HG03565 (cell line): Measurements from ENCODE around the gene IFNL1.
"Not testable (repeated sequence)": the region's sequence is repeated elsewhere in the genome, so short reads cannot be mapped to it uniquely, and the experiment has no call there.

Experiments used
- ATAC-seq: cut with Tn5 transposase; IDR thresholded peaks from one replicate; pipeline ENCODE4 v1.9.1; 2021; ENCODE audit warnings: mild to moderate bottlenecking, moderate library complexity; ENCODE audit not compliant: unreplicated experiment

IFNL1 gene

DNA sequence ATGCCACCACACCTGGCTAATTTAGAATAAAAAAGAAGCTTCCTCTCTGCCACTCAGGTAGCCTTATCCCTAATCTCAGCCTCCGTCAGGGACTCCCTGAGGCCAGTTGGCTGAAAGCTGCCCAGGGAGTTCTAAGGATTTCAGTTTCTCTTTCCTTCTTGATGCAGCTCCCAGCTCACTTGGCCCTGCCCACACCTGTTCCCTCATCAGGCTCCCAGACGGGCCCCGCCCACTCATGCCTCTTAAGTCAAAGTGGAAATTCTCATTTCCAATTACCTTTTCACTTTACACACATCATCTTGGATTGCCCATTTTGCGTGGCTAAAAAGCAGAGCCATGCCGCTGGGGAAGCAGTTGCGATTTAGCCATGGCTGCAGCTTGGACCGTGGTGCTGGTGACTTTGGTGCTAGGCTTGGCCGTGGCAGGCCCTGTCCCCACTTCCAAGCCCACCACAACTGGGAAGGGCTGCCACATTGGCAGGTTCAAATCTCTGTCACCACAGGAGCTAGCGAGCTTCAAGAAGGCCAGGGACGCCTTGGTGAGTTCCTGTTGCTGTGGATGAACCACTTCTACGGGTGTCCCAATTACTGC, at the start of gene IFNL1:
Gene IFNL1 (plus strand): TSS at position 353 of the 591 bp plus-strand sequence. CDS start 15 bp downstream, at position 368.
- no peak for ATAC-seq

DNA sequence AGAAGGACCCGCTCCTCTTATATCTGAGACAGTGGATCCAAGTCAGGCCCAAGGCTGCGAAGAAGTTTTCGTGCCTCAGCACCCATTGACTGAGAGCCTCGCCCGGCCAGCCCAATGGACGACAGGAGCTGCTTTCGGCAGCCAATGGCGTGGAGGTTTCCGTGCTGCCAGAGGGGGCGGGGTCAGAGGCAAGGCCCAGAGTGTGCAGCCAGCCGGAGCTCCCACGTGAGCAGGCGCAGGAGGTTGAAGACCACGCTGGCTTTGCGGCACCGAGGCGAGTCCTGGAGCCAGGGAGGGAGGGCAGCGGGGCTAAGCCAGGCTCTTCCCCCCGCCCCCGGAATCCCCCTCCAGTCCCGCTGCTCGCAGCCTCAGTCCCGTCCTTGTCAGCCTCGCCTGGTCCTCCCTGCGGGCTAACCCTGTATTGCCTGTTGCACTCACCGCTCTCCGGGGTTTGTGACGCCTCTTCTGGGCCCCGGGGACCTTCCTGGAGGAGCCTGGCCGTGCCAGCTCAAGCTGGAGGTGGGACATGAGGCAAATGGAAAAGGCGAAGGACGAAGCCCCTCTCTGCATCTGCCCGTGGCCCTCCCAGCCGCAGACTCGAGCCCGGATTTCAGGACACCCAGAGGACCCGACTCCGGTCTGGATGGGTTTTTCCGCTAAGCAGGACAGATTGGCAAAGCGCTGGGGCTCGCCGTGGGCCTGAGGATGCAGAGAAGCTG, 49.1 kb upstream of the IFNL1 start:
- no peak for ATAC-seq

DNA sequence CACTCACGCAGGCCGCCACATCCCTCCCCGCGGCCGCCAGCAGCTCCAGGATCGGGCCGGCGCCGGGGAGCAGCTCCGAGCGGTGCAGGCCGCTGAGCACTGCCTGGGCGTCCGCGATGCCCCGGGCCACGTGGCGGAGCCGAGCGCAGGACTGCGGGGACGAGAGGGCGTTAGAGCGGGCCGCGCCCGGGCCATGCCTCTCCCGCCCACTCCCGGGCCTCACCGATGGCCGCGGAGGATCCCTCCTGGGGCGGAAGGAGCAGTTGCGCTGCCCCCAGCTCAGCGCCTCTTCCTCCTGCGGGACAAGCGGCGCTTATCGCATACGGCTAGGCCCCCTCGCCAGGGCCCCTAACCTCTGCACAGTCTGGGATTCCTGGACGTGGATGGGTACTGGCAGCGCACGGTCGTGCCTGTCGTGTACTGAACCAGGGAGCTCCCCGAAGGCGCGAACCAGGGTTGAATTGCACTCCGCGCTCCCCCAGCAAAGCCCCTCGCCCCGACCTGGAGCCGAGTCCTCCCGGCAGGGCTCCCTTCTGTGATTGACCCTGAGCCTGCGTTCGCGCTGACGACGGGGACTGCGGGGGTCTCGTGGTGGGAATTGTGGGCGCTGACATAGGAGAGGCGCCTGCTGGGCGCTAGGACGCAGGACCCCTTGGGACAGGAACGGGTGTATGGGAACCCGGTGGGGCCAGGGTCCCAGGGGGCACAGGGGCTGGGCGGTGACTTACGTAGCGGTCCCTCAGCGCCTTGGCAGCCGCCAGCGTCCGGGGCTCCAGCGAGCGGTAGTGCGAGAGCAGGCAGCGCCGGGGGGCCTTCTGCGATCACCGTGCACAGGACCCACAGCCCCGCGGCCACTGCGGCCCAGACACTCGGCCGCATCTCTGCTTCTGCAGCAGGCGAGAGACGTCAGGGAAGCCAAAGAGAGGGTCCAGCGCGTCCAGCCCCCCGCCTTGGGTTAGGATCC, 48.2 kb upstream of the IFNL1 start:
- no peak for ATAC-seq

DNA sequence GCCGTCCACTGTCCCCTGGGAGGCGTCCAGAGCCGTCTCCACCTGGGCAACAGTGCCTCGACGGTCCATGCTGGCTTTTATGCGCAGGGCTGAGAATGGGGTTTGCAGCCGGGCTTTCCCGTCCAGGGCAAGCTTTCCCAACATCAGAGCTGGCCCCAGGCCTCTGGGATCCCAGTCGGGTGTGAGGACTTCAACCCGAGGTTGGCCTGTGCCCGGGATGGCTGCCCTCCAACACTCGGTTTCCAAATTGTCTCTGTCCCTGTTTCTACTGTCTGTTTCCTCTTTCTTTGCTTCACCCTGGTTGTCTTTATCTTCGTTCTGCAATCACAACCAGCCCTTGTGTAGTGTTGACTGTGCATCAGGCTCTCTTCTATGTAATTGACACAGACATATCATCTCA, 47.4 kb upstream of the IFNL1 start, which contains the start of gene IFNL4:
Gene IFNL4 (minus strand): TSS at position 51 of the 400 bp plus-strand sequence.
- no peak for ATAC-seq

- ATAC-seq = no peak
Measured at GRCh38 chr19:39251081-39251480, 45.1 kb upstream of the IFNL1 start.

DNA sequence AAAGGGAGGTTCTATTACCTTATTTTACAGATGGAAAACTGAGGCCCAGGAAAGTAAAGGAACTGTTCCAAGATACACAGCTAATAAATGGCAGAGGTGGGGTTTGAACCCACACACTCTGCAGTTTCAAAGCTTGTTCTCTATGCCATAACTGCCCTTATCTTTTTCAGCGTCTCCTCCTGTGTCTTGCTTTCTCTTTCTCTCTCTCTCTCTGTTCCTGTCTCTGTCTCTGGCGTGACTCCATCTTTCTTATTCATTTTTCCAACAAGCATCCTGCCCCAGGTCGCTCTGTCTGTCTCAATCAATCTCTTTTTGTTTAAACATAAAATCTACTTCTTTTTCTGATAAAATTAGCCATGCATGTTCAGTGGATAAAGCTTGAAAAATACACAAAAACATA, 44.4 kb upstream of the IFNL1 start:
- no peak for ATAC-seq

DNA sequence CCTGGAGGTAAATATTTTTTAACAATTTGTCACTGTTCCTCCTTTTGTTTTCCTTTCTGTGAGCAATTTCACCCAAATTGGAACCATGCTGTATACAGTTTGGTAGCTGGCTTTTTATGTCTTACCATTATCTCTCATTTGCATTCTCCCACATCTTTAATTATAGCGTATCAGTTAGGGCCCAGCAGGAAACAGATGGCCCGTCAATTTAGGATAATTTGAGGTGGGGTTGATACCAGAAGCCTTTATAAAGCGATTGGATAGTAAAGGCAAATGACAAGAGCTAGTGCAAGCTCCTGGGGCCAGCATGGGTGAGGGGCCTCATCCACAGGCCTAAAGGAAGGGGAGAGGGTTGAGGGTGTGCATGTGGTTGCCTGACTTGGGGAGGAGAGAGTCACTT, 43.7 kb upstream of the IFNL1 start:
- no peak for ATAC-seq

DNA sequence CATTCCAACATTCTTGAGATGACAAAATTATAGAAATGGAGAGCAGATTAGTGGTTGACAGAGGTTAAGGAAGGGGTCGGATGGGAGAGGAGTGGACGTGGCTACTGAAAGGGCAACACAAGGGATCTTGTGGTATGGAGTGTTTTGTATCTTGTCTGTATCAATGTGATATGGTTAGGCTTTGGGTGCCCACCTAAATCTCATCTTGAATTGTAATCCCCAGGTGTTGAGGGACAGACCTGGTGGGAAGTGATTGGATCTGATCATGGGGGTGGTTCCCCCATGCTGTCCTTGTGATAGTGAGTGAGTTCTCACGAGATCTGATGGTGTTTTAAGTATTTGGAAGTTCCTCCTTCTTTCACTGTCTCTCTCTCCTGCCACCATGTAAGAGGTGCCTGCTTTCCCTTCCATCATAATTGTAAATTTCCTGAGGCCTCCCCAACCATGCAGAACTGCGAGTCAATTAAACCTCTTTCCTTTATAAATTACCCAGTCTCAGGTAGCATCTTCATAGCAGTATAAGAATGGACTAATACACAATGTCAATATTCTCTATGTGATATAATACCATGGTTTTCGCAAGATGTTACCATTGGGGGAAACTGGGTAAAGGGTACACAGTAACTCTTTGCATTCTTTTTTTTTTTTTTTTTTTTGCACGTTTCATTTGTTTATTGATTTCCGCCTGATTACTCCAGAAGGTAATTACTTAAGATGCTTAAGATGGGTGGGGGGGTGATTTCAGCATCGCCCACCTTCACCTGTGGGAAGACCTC, 42.6 kb upstream of the IFNL1 start:
- no peak for ATAC-seq

GRCh38 chr19:39254531-39255345, 41.5 kb upstream of the IFNL1 start:
- ATAC-seq = no peak

DNA sequence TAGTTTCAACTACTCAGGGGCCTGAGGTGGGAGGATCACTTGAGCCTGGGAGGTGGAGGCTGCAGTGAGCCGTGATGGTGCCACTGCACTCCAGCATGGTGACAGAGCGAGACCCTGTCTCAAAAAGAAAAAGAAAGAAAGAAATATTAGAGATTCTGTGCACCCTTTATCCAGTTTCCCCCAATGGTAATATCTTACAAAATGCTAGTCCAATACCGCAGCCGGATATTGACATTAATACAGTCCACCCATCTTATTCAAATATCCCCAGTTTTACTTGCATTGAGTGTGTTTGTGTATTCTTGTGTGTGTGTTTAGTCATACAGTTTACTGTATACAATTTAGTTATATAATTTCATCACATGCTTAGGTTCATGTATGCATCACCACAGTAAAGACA, 39.0 kb upstream of the IFNL1 start:
- no peak for ATAC-seq

- ATAC-seq = no peak
Measured at GRCh38 chr19:39261704-39262103, 34.5 kb upstream of the IFNL1 start.

DNA sequence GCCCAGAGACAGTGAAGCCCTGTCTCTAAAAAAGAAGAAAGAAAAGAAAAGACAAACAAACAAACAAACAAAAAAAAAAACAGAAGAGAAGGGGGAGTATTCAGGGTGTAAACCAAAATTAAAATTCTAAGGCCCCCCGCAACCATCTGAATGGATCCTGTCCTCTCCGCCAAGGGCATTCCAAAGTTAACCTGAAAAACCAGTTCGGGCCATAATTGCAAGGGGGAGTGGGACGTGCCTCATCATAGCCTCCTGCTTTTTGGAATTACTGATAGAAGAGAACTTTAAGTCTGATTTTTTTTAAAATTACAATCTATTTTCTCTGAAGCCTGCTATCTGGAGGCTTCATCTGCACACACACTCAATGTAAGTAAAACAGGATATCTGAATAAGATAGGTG, 33.7 kb upstream of the IFNL1 start:
- no peak for ATAC-seq

GRCh38 chr19:39263912-39264305, 32.3 kb upstream of the IFNL1 start:
- no peak for ATAC-seq

DNA sequence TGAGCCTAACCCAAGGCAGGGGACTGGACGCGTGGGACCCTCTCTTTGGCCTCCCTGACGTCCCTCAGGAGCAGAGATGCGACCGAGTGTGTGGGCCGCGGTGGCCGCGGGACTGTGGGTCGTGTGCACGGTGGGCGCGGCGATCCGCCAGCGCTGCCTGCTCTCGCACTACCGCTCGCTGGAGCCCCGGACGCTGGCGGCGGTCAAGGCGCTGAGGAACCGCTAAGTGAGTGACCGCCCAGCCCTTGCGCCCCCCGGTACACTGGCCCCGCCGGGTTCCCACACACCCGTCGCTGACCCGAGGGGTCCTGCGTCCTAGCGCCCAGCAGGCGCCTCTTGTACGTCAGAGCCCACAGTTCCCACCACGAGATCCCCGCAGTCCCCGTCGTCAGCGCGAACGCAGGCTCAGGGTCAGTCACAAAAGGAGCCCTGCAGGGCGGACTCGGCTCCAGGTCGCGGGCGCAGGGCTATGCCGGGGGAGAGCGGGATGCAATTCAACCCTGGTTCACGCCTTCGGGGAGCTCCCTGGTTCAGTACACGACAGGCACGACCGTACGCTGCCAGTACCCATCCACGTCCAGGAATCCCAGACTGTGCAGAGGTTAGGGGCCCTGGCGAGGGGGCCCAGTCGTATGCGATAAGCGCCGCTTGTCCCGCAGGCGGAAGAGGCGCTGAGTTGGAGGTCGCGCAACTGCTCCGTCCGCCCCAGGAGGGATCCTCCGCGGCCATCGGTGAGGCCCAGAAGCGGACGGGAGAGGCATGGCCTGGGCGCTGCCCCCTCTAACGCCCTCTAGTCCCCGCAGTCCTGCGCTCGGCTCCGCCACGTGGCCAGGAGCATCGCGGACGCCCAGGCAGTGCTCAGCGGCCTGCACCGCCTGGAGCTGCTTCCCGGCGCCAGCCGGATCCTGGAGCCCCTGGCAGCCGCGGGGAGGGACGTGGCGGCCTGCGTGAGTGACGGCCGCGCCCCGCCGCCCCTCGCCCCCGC, 31.6 kb upstream of the IFNL1 start:
- no peak for ATAC-seq

GRCh38 chr19:39265321-39265916, 30.8 kb upstream of the IFNL1 start:
- no peak for ATAC-seq

DNA sequence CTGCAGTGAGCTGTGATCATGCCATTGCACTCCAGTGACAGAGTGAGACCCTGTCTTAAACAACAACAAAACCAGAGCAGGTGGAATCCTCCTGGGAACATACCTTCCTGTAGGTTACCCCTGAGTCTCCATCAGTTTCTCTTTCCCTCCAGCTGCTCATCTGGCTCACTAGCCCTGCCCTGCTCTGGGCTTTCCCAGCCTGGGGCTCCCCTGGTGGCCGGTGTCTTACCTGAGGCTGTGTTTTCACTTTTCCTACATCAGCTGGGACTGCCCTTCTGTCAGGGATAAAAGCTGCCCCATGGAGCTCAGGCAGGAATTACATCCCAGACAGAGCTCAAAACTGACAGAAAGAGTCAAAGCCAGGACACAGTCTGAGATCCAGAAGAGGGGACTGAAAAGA, 28.1 kb upstream of the IFNL1 start, which contains the start of gene IFNL2:
Gene IFNL2 (plus strand): TSS at position 312 of the 400 bp plus-strand sequence. CDS start 173 bp downstream, outside the sequence.
- ATAC-seq = not testable (repeated sequence)

DNA sequence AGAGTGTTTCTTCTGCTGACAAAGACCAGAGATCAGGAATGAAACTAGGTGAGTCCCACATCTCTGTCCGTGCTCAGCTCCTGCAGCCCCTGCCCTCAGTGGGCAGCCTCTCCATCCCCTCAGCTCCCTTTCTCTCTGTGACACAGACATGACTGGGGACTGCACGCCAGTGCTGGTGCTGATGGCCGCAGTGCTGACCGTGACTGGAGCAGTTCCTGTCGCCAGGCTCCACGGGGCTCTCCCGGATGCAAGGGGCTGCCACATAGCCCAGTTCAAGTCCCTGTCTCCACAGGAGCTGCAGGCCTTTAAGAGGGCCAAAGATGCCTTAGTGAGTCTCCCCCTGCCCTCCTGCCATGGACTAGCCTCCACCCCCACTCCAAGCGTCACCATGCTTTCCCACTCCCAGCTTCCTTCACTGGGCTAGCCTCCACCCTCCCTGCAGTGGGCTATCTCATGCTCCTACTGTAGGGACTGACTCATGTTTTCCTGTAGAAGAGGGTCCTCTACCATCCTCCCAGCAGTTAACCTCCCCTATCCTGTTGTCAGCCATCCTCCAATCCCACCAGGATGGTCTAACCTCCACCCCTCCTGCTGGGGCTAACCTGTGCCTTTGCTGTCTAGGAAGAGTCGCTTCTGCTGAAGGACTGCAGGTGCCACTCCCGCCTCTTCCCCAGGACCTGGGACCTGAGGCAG, 27.5 kb upstream of the IFNL1 start:
- not testable (repeated sequence) for ATAC-seq

DNA sequence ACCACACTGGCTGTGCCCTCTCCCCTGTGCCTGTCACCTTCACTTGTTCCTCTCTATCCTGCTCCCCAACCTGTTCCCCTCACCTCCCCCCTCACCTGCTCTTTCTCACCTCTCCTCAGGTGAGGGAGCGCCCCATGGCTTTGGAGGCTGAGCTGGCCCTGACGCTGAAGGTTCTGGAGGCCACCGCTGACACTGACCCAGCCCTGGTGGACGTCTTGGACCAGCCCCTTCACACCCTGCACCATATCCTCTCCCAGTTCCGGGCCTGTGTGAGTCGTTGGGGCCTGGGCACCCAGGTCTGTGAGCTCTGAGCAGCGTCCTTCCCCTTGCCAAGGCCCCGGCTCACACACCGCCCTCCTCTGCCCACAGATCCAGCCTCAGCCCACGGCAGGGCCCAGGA, 26.8 kb upstream of the IFNL1 start:
- not testable (repeated sequence) for ATAC-seq
